ENCODE results near the gene RNF138.

DNA sequence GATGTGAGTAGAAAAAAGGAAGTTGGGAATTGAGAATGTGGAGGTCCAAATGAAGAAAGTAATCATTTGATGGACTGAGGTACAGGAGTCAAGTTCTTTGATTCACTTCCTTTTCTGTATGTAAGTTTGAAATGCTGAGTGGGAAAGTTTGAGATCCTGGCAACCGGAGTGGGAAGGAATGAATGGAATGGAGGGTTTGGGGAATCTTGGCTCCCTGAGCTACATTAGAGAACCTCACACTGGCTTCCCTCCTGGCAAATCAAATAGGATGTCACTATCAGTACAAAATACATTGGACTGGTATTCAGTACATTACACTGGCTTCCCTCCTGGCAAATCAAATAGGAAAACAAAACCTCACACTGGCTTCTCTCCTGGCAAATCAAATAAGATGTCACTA, 9.8 kb upstream of the RNF138 start:
- TF ChIP-seq YY1 (IDR thresholded peaks at IDR 0.05) (no peak), TAF1 (conservative IDR thresholded peaks at IDR 0.05) (no peak), RAD21 (IDR thresholded peaks at IDR 0.05) (no peak), FOXA2 (IDR thresholded peaks at IDR 0.05) (no peak), EGR1 (IDR thresholded peaks at IDR 0.05; ENCODE audit: low read depth in 2 of 2) (no peak)
- TF ChIP-seq, protein P1, sequence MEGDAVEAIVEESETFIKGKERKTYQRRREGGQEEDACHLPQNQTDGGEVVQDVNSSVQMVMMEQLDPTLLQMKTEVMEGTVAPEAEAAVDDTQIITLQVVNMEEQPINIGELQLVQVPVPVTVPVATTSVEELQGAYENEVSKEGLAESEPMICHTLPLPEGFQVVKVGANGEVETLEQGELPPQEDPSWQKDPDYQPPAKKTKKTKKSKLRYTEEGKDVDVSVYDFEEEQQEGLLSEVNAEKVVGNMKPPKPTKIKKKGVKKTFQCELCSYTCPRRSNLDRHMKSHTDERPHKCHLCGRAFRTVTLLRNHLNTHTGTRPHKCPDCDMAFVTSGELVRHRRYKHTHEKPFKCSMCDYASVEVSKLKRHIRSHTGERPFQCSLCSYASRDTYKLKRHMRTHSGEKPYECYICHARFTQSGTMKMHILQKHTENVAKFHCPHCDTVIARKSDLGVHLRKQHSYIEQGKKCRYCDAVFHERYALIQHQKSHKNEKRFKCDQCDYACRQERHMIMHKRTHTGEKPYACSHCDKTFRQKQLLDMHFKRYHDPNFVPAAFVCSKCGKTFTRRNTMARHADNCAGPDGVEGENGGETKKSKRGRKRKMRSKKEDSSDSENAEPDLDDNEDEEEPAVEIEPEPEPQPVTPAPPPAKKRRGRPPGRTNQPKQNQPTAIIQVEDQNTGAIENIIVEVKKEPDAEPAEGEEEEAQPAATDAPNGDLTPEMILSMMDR (IDR thresholded peaks at IDR 0.05; ENCODE audit: low read depth, low read length, missing input control) = no peak
- TF ChIP-seq, protein P2, sequence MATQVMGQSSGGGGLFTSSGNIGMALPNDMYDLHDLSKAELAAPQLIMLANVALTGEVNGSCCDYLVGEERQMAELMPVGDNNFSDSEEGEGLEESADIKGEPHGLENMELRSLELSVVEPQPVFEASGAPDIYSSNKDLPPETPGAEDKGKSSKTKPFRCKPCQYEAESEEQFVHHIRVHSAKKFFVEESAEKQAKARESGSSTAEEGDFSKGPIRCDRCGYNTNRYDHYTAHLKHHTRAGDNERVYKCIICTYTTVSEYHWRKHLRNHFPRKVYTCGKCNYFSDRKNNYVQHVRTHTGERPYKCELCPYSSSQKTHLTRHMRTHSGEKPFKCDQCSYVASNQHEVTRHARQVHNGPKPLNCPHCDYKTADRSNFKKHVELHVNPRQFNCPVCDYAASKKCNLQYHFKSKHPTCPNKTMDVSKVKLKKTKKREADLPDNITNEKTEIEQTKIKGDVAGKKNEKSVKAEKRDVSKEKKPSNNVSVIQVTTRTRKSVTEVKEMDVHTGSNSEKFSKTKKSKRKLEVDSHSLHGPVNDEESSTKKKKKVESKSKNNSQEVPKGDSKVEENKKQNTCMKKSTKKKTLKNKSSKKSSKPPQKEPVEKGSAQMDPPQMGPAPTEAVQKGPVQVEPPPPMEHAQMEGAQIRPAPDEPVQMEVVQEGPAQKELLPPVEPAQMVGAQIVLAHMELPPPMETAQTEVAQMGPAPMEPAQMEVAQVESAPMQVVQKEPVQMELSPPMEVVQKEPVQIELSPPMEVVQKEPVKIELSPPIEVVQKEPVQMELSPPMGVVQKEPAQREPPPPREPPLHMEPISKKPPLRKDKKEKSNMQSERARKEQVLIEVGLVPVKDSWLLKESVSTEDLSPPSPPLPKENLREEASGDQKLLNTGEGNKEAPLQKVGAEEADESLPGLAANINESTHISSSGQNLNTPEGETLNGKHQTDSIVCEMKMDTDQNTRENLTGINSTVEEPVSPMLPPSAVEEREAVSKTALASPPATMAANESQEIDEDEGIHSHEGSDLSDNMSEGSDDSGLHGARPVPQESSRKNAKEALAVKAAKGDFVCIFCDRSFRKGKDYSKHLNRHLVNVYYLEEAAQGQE (IDR thresholded peaks at IDR 0.05) = no peak
- TF ChIP-seq, protein P3, sequence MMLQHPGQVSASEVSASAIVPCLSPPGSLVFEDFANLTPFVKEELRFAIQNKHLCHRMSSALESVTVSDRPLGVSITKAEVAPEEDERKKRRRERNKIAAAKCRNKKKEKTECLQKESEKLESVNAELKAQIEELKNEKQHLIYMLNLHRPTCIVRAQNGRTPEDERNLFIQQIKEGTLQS (IDR thresholded peaks at IDR 0.05) = no peak
- TF ChIP-seq, protein P4, sequence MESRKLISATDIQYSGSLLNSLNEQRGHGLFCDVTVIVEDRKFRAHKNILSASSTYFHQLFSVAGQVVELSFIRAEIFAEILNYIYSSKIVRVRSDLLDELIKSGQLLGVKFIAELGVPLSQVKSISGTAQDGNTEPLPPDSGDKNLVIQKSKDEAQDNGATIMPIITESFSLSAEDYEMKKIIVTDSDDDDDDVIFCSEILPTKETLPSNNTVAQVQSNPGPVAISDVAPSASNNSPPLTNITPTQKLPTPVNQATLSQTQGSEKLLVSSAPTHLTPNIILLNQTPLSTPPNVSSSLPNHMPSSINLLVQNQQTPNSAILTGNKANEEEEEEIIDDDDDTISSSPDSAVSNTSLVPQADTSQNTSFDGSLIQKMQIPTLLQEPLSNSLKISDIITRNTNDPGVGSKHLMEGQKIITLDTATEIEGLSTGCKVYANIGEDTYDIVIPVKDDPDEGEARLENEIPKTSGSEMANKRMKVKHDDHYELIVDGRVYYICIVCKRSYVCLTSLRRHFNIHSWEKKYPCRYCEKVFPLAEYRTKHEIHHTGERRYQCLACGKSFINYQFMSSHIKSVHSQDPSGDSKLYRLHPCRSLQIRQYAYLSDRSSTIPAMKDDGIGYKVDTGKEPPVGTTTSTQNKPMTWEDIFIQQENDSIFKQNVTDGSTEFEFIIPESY (IDR thresholded peaks at IDR 0.05) = no peak
- TF ChIP-seq, protein P5, sequence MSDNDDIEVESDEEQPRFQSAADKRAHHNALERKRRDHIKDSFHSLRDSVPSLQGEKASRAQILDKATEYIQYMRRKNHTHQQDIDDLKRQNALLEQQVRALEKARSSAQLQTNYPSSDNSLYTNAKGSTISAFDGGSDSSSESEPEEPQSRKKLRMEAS (IDR thresholded peaks at IDR 0.05) = no peak
